Measurements from ENCODE around the gene CACNB4.

Gene CACNB4

DNA sequence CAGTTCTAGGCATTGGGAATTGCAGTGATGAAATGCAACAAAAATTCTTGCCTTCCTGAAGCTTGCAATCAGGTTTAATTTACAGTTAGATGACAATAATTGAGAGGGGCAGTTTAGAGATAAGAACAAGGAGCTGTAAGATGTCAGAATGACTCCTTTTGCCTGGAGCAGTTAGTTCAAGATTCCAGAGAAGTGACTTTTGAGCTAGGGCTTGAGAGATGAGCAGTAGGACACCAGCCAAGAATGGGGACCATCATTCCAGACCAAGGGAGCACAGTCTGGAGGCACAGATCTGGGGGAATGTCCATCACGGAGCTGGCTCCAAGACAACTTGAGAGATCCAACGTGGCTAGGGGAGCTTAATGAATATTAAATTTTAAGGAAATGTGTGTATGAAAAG lies 26.8 kb downstream of the CACNB4 start:
- Histone ChIP-seq H3K4me2 (ENCODE audit: low read depth, low read length, poor library complexity, severe bottlenecking) (no peak overlapping the region), H3K9me3 (ENCODE audit: insufficient read depth, low read depth, low read length) (no peaks in the 10 kb centered on the region), H2AFZ (ENCODE audit: low read length) (no peak overlapping the region), H4K20me1 (ENCODE audit: insufficient read depth, low read length, poor library complexity, severe bottlenecking) (no peaks in the 10 kb centered on the region), H3K4me1 (ENCODE audit: insufficient read depth, low read length, poor library complexity, severe bottlenecking) (no peaks in the 10 kb centered on the region), H3K4me3 (ENCODE audit: low read length, poor library complexity, severe bottlenecking) (no peak overlapping the region), H3K79me2 (ENCODE audit: insufficient read depth, low read length) (no peaks in the 10 kb centered on the region), H3K9ac (ENCODE audit: low read depth, low read length, poor library complexity, severe bottlenecking) (no peak overlapping the region), H3F3A (ENCODE audit: low read depth) (no peaks in the 10 kb centered on the region), H3K9me2 (replicated peaks; ENCODE audit: low read depth, low read length) (no peaks in the 10 kb centered on the region), H3K27me3 (ENCODE audit: insufficient read depth, low read length, poor library complexity, severe bottlenecking) (no peaks in the 10 kb centered on the region), H3K36me3 (ENCODE audit: insufficient read depth, low read length) (no peaks in the 10 kb centered on the region)
- TF ChIP-seq EZH2phosphoT487 (IDR thresholded peaks at IDR 0.05; ENCODE audit: borderline replicate concordance), result no peak

DNA sequence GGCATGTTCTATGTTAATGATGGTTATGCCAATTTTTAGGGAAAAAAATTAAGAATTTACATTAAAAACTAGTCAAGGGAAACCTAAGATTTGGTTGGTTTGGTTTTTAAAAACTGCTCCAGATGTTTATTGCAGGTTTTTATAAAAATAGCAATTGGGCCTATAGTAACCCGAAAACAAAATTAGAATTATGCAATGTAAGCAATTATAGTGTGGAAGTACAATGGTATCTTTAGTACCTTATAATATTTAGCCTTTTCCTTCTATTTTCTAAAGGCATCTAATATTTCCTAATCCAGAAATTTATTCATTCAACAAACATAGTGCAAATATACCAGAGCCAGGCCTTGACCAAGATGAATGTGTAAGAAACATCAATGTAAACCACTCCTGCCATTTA lies 27.3 kb downstream of the CACNB4 start:
- Histone ChIP-seq H3K27me3 (ENCODE audit: insufficient read depth, low read length, poor library complexity, severe bottlenecking) (no peaks in the 10 kb centered on the region), H3K36me3 (ENCODE audit: insufficient read depth, low read length) (no peaks in the 10 kb centered on the region), H4K20me1 (ENCODE audit: insufficient read depth, low read length, poor library complexity, severe bottlenecking) (no peaks in the 10 kb centered on the region), H2AFZ (ENCODE audit: low read length) (no peak overlapping the region), H3K4me3 (ENCODE audit: low read length, poor library complexity, severe bottlenecking) (no peak overlapping the region), H3F3A (ENCODE audit: low read depth) (no peaks in the 10 kb centered on the region), H3K9me2 (replicated peaks; ENCODE audit: low read depth, low read length) (no peaks in the 10 kb centered on the region), H3K4me1 (ENCODE audit: insufficient read depth, low read length, poor library complexity, severe bottlenecking) (no peaks in the 10 kb centered on the region), H3K79me2 (ENCODE audit: insufficient read depth, low read length) (no peaks in the 10 kb centered on the region), H3K4me2 (ENCODE audit: low read depth, low read length, poor library complexity, severe bottlenecking) (no peak overlapping the region), H3K9me3 (ENCODE audit: insufficient read depth, low read depth, low read length) (no peaks in the 10 kb centered on the region), H3K9ac (ENCODE audit: low read depth, low read length, poor library complexity, severe bottlenecking) (no peak overlapping the region)
- no peak for TF ChIP-seq EZH2phosphoT487 (IDR thresholded peaks at IDR 0.05; ENCODE audit: borderline replicate concordance)

DNA sequence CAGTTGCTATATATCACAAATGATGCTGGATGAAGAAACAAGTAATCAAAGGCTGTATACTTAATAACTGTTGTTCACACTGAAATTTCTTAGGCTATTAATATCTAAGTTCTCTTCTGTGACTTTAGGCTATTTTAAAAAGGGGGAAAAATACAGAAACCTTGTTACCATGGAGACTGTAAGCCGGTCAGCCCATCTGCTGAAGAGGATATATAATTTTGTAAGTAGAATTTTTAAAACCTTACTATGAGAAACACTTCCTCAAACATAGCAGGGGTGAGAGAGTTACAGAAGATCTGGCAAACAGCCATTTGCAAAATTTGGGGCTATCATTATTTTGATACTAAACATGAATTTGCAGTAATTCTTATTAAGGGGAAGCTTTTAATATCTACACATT lies 27.8 kb downstream of the CACNB4 start:
- Histone ChIP-seq H3K9ac (ENCODE audit: low read depth, low read length, poor library complexity, severe bottlenecking) (no peak overlapping the region), H3F3A (ENCODE audit: low read depth) (no peaks in the 10 kb centered on the region), H4K20me1 (ENCODE audit: insufficient read depth, low read length, poor library complexity, severe bottlenecking) (no peaks in the 10 kb centered on the region), H3K9me2 (replicated peaks; ENCODE audit: low read depth, low read length) (no peaks in the 10 kb centered on the region), H3K36me3 (ENCODE audit: insufficient read depth, low read length) (no peaks in the 10 kb centered on the region), H3K4me2 (ENCODE audit: low read depth, low read length, poor library complexity, severe bottlenecking) (no peak overlapping the region), H3K79me2 (ENCODE audit: insufficient read depth, low read length) (no peaks in the 10 kb centered on the region), H2AFZ (ENCODE audit: low read length) (no peak overlapping the region), H3K4me1 (ENCODE audit: insufficient read depth, low read length, poor library complexity, severe bottlenecking) (no peaks in the 10 kb centered on the region), H3K9me3 (ENCODE audit: insufficient read depth, low read depth, low read length) (no peaks in the 10 kb centered on the region), H3K27me3 (ENCODE audit: insufficient read depth, low read length, poor library complexity, severe bottlenecking) (no peaks in the 10 kb centered on the region), H3K4me3 (ENCODE audit: low read length, poor library complexity, severe bottlenecking) (no peak overlapping the region)
- TF ChIP-seq, protein P1, sequence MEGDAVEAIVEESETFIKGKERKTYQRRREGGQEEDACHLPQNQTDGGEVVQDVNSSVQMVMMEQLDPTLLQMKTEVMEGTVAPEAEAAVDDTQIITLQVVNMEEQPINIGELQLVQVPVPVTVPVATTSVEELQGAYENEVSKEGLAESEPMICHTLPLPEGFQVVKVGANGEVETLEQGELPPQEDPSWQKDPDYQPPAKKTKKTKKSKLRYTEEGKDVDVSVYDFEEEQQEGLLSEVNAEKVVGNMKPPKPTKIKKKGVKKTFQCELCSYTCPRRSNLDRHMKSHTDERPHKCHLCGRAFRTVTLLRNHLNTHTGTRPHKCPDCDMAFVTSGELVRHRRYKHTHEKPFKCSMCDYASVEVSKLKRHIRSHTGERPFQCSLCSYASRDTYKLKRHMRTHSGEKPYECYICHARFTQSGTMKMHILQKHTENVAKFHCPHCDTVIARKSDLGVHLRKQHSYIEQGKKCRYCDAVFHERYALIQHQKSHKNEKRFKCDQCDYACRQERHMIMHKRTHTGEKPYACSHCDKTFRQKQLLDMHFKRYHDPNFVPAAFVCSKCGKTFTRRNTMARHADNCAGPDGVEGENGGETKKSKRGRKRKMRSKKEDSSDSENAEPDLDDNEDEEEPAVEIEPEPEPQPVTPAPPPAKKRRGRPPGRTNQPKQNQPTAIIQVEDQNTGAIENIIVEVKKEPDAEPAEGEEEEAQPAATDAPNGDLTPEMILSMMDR (conservative IDR thresholded peaks at IDR 0.05; ENCODE audit: low read length), result no peak
- no peak for TF ChIP-seq EZH2phosphoT487 (IDR thresholded peaks at IDR 0.05; ENCODE audit: borderline replicate concordance)

DNA sequence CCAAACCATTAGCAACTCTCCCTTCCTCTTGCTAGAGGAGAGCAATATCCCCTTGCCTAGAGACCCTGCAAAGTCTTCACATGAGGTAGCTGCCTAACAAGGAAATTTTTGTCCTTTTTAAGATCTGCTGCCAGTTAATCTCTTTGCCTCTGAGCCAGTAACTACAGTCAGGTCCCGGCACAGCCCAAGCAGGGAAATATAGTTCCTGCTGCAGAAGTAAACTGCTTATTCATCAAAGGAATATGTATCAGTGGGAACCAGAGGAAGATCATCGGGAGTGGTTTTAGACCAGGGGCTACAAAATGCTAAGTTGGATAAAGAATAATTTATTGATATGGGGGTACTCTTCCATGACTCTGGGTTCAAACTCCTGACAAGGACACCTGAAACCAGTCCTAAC lies 30.6 kb downstream of the CACNB4 start:
- no peaks in the 10 kb centered on the region for H3F3A ChIP-seq (ENCODE audit: low read depth)
- TF ChIP-seq, protein P1 (conservative IDR thresholded peaks at IDR 0.05; ENCODE audit: low read length), result no peak
- TF ChIP-seq EZH2phosphoT487 (IDR thresholded peaks at IDR 0.05; ENCODE audit: borderline replicate concordance), result no peak
- no peaks in the 10 kb centered on the region for H3K27me3 ChIP-seq (ENCODE audit: insufficient read depth, low read length, poor library complexity, severe bottlenecking)
- no peaks in the 10 kb centered on the region for H3K9me2 ChIP-seq (replicated peaks; ENCODE audit: low read depth, low read length)
- no peak overlapping the region for H3K9ac ChIP-seq (ENCODE audit: low read depth, low read length, poor library complexity, severe bottlenecking)
- H3K4me2 ChIP-seq (ENCODE audit: low read depth, low read length, poor library complexity, severe bottlenecking), result no peak overlapping the region
- no peaks in the 10 kb centered on the region for H4K20me1 ChIP-seq (ENCODE audit: insufficient read depth, low read length, poor library complexity, severe bottlenecking)
- H3K4me3 ChIP-seq (ENCODE audit: low read length, poor library complexity, severe bottlenecking), result no peak overlapping the region
- H3K9me3 ChIP-seq (ENCODE audit: insufficient read depth, low read depth, low read length), result no peaks in the 10 kb centered on the region
- H2AFZ ChIP-seq (ENCODE audit: low read length), result no peak overlapping the region
- H3K79me2 ChIP-seq (ENCODE audit: insufficient read depth, low read length), result no peaks in the 10 kb centered on the region
- no peaks in the 10 kb centered on the region for H3K36me3 ChIP-seq (ENCODE audit: insufficient read depth, low read length)
- no peaks in the 10 kb centered on the region for H3K4me1 ChIP-seq (ENCODE audit: insufficient read depth, low read length, poor library complexity, severe bottlenecking)

Measured in Loucy (cell line).